GM12878 (cell line): ENCODE measurements around the gene TRIM23. TPM values are rescaled to one million over a fixed set of nuclear protein-coding genes. Genes with fewer than 3 reads are reported as not detected.

Experiments
- CHD1 ChIP-seq: IDR thresholded peaks from 2 replicates; pipeline ENCODE4 v1.6.1; 2012; ENCODE audit warnings: low read depth, low read length, improper control_type of control experiment
- FOS ChIP-seq: IDR thresholded peaks from 3 replicates; pipeline ENCODE4 v1.6.1; 2011; ENCODE audit warnings: borderline replicate concordance; ENCODE audit not compliant: insufficient read length; ENCODE audit errors: extremely low read depth
- IRF4 ChIP-seq: IDR thresholded peaks from 2 replicates; pipeline ENCODE4 v1.6.1; 2011; ENCODE audit warnings: low read depth, low read length
- JUNB ChIP-seq: IDR thresholded peaks from 2 replicates; pipeline ENCODE4 v1.6.1; 2016; ENCODE audit warnings: antibody characterized with exemption, mild to moderate bottlenecking
- MLLT1 ChIP-seq: fragments of 450-650 bp; IDR thresholded peaks from 2 replicates; pipeline ENCODE4 v1.6.1; 2016; ENCODE audit warnings: mild to moderate bottlenecking
- NR2F1 ChIP-seq: fragments of 450-650 bp; conservative IDR thresholded peaks from 2 replicates; pipeline ENCODE4 v1.6.1; 2017; ENCODE audit warnings: mild to moderate bottlenecking
- RB1 ChIP-seq: fragments of 450-650 bp; formaldehyde crosslinking; IDR thresholded peaks from 2 replicates; pipeline ENCODE4 v1.6.1; 2017; ENCODE audit warnings: mild to moderate bottlenecking, borderline replicate concordance
- SIX5 ChIP-seq: IDR thresholded peaks from 2 replicates; pipeline ENCODE4 v1.6.1; 2011; ENCODE audit warnings: mild to moderate bottlenecking, low read depth, low read length, moderate library complexity; ENCODE audit not compliant: severe bottlenecking
- SKIL ChIP-seq: fragments of 450-650 bp; IDR thresholded peaks from 2 replicates; pipeline ENCODE4 v1.6.1; 2017; ENCODE audit warnings: mild to moderate bottlenecking, low read depth, inconsistent platforms; ENCODE audit not compliant: poor library complexity, severe bottlenecking
- TBL1XR1 ChIP-seq: IDR thresholded peaks from 2 replicates; pipeline ENCODE4 v1.6.1; 2012; ENCODE audit warnings: low read depth, low read length, improper control_type of control experiment
- TCF7 ChIP-seq: IDR thresholded peaks from 2 replicates; pipeline ENCODE4 v1.6.1; 2014; ENCODE audit warnings: antibody characterized with exemption, borderline replicate concordance
- USF2 ChIP-seq: IDR thresholded peaks from 2 replicates; pipeline ENCODE4 v1.6.1; 2011; ENCODE audit warnings: low read depth, low read length, improper control_type of control experiment, borderline replicate concordance
- ZBTB40 ChIP-seq: fragments of 450-650 bp; IDR thresholded peaks from 2 replicates; pipeline ENCODE4 v1.6.1; 2016; ENCODE audit warnings: mild to moderate bottlenecking, moderate library complexity, borderline replicate concordance
- polyA plus RNA-seq, 11 experiments: library from polyadenylated mRNA; depleted of rRNA in 4 of 11; unstranded in 6 of 11; stranded (reverse) in 5 of 11; fragments of >200 nt; fragmentation: Nextera tagmentation in 4 of 11; fragmentation: Illumina TruSeq in 1 of 11; extraction: Ambion mirVana in 4 of 11; extraction: Trizol in 1 of 11; gene quantifications; 1 replicate in 1 of 11; 2 replicates in 10 of 11; pipeline versions ENCODE4 v1.2.1 to v1.2.3, GENCODE V29; 2011 to 2016; ENCODE audit warnings: inconsistent platforms in 2 of 11, missing spikeins in 2 of 11, low read depth in 1 of 11
- total RNA-seq, 4 experiments: library from RNA; depleted of rRNA in 3 of 4; stranded (reverse); fragments of >200 nt in 3 of 4; fragmentation: Illumina TruSeq in 1 of 4; extraction: Trizol in 1 of 4; gene quantifications; 2 replicates each; pipeline versions ENCODE4 v1.2.1 to v1.2.3, GENCODE V29; 2013 to 2021

Gene TRIM23
- total and polyA plus RNA-seq, 10 of the 15 experiments (the other 5 are each of a cell fraction or from before 2014, with no cell fraction given) = 1.9 to 5.0 (median 2.4) TPM

GRCh38 chr5:65562731-65563701, 61.1 kb downstream of the TRIM23 start, which contains the start of the genes CENPK and PPWD1 (continued):
- TF ChIP-seq SKIL = peak; percentile 87
- peak; percentile 66 for TF ChIP-seq FOS
- no peak for TF ChIP-seq TBL1XR1
- TF ChIP-seq JUNB = no peak
- TF ChIP-seq CHD1 = no peak
- no peak for TF ChIP-seq IRF4
- TF ChIP-seq USF2 = no peak; the same call in 1 of the 2 replicates
- TF ChIP-seq ZBTB40 = peak; percentile 64; the same call in 1 of the 2 replicates
- TF ChIP-seq RB1 = peak; percentile 99
- TF ChIP-seq NR2F1 = no peak
- TF ChIP-seq TCF7 = no peak
- TF ChIP-seq SIX5 = peak; percentile 52
- peak; percentile 61; the same call in 1 of the 2 replicates for TF ChIP-seq MLLT1
